DMS53 treated with DMSO at 0.1 percent for 48 hours (cell line): ENCODE data around the gene DERA.
"Not testable (repeated sequence)": the region's sequence is repeated elsewhere in the genome, so short reads cannot be mapped to it uniquely, and the experiment has no call there.

Experiments used
- DNase-seq: peaks from one replicate; lab custom pipeline; 2025; ENCODE audit not compliant: unreplicated experiment; lab: John Stamatoyannopoulos, UW

DERA gene

DNA sequence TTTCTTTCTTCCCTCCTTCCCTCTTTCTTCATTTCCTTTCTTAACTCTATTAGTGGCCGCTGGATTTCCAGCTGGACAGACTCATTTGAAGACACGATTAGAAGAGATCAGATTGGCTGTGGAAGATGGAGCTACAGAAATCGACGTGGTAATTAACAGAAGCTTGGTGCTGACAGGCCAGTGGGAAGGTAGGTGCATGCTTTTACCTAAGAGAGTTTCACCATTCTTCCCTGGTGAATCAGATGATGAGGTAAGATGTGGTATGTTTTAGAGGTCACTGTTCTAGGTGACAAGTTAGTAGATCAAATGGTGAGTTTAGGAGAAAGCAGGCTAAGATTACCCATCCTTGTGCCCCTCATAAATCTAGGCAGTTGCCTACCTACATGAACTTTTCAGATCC, 51.6 kb downstream of the DERA start:
- no peak for DNase-seq

DNA sequence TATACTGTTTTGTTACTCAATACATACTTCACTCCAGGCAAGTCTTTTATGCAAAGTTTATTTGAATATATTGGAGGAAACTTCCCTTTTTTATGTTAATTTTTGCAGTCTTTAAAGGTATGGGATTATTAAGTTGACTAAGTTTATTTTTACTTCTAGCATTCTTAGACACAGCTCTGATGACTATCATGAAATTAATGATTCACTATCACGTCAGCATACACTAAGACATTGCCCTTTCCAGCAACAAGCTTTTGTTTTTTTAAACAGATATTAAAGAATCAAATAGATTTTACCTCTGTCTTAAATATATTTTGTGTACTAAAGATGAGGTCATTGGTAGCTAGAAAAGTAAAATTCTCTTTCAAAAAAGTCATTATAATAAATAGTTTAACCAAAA, 52.1 kb downstream of the DERA start:
- no peak for DNase-seq

DNA sequence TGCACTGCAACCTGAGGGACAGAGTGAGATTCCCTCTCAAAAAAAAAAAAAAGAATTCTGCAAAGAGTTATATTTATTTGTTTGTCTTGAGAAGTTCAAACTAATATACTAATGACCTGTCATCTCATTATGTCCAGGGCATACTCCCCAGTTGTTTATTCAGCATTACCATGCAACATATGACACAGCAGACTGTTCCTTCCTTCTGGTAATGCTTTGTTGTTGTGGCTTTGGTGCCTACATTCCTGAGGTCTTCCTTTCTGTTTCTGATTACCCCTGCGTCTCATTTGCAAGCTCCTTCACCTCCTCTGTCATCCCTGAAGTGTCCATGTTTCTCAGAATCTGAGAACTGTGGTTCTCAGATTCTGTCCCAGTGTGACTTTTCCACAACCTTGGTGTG, 55.3 kb downstream of the DERA start:
- no peak for DNase-seq

DNA sequence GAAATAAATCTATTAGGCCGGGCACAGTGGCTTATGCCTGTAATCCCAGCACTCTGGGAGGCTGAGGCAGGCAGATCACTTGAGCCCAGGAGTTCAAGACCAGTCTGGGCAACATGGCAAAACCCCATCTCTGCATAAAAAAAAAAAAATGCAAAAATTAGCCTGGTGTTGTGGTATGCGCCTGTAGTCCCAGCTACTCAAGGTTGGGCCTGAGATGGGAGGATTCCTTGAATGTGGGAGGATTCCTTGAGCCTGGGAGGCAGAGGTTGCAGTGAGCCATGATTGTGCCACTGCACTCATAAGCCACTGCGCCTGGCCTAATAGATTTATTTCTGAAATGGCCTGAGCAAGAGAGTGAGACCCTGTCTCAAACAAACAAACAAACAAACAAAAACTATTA, 55.9 kb downstream of the DERA start:
- DNase-seq: not testable (repeated sequence)

DNA sequence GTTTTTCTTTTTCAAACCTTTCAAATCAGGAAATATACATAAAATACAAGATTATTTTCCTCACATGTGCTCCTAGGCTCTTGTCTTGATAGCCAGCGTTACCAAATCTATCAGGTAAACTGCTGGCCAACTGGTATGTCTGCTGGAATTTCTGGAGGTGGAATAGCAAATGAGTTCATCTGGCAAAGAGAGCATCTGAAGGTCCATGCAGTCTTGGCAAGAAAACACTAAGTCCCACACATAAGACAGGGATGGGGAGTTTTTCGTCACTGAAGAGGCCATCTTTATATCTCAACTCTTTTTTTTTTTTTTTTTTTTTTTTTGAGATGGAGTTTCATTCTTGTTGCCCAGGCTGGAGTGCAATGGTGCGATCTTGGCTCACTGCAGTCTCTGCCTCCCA, 60.1 kb downstream of the DERA start:
- DNase-seq: no peak

DNA sequence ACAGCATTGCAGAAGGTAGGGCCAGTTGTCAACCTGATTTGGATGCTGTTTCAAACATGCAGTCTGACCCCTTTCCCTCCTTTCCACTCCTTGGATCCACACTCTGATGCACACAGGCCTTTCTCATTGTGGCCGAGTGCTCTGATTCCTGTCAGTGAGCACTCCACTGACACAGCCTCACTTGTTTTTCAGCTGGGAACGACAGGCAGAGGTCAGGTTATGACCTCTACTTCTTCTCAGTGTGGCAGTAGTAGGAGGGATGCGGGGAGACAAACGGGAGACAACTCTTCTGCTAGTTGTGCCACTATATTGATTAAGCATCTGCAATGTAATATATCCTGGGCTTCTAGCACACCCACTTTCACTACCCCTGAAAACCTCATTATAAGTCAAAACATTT, 61.8 kb downstream of the DERA start:
- DNase-seq: no peak

DNA sequence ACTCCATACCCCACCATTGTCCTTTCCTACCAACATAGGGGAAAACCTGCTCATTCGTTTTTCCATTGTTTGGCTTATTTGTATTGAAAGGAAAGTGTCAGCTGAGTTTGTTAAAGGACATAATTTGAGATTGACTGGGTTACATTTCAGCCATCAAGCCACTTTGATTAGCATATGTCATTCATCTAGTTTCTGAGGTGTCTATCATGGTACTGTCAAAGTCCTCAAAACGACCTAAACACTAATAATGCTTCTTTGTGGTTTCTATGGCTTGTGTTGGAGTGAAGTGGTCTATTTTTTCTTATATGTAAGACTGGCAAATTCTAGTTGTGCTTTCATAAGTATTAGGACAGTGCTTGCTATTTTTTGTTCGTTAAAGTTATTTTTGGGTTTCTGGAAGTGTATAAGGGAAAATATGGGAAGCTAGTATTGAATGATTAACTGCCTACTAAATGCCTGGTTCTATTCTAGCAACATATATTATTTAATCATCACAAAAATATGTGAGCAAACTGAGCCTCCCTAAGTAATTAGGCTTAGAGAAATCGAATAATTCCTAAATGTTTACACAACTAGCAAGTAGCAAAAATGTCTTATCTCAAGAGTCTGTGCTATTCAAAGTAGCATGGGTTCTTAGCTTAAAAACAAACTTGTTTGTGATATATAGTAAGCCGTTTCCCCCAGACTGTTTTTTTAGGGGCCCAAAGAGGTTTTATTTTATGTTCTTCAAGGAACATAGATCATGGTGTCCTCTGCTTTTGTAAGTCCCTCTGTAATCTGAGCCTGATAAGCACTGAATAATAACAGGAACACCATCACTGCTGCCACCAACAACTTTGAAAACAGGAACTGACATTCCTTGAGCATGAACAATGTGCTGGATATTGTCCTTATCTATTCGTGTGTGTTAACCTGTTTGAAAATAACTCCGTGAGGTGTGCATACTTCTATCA, 67.1 kb downstream of the DERA start:
- DNase-seq: no peak

DNA sequence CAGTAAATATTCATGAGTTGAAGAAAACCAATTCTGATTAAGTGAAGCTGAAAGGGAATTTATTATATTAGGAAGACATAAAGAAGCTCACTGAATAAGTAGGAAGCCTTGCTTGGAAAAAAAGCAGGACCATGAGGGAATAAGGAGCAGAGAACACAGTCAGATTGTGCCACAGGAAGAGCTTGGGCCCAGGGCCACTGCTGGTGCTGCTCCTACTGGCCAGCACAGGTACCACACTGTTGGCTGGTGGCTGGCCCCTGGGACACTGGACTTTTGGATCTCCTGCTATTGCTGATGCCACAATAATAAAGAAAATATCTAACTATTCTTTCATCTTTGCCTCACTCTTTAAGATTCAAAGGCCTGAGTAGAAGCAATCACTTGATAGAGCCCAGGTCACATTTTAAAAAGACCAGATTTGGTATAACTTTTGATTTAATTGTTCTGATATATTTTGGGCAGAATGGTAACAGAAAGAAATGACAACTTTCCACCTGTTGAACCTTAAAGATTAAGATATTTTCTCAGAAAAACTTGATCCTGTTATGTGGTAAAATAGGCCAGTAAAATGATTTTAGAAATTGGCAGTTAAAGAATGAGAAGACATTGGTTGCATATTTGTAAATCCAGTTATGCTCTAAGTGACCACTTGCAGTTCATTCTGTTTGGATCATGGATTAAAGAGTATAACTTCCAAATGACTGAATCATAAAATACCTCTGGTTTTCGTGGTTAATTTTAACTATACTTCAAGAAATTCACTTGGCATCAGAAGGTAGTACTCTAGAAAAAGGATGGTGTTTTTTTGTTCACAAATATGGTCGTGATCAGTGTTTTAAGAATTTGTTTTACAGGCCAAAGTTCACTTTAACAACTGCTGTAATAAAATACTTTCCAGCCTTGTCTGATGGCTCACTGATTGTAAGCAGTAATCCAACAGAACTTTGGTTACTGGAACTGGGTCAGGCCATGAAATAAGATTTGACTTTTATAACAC, 68.3 kb downstream of the DERA start:
- DNase-seq: peak; percentile 30

DNA sequence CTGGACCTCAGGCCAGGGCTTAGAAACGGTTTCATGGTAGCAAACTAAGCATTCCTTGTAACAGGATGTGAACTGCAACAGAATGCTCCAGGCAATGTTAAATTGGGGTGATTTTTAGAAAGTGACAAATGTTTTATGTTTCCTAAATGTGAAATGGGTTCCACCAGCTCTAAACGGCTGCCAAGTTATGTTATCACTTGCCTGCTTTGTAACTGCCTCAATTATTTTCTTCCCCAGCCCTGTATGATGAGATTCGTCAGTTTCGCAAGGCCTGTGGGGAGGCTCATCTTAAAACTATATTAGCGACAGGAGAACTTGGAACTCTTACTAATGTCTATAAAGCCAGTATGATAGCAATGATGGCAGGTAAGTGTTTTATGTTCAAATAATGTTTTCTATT, 70.9 kb downstream of the DERA start:
- no peak for DNase-seq

DNA sequence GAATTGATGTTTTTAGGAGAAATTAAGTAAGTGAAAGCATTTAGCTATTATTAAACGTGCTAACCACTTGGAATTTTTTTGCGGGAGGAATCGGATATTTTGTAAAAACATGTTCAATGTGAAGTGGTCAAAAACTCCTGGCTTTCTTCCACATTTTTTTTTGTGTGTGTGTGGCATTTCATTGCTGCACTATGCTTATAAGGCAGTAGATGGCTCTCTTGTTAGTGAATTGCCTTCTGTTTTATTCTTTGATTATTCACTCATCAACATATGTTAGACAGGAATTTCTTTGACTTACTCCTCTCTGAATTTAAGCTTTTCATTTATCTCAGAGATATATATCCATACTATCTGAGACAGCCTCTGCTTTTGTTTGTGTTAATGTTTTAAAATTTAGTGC, 71.3 kb downstream of the DERA start:
- DNase-seq: peak; percentile 30

DNA sequence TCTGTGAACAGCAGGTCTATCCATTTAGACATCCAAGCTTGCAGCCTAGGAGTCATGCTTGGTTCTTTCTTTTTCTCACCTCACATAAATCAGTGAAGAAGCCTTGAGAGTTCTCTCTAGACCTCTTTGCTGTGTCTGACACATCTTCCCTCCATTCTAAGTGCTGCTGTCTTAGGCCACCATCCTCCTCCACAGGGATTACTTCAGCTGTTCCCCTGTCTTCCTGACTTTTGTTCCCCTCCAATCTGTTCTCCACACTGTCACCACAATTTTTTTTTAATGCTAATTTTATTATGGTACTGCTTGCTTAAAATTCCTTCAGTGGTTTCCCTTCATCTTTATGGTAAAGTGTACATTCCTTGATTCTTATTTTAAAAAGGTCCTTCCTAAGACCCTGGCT, 71.8 kb downstream of the DERA start:
- DNase-seq: no peak

DNA sequence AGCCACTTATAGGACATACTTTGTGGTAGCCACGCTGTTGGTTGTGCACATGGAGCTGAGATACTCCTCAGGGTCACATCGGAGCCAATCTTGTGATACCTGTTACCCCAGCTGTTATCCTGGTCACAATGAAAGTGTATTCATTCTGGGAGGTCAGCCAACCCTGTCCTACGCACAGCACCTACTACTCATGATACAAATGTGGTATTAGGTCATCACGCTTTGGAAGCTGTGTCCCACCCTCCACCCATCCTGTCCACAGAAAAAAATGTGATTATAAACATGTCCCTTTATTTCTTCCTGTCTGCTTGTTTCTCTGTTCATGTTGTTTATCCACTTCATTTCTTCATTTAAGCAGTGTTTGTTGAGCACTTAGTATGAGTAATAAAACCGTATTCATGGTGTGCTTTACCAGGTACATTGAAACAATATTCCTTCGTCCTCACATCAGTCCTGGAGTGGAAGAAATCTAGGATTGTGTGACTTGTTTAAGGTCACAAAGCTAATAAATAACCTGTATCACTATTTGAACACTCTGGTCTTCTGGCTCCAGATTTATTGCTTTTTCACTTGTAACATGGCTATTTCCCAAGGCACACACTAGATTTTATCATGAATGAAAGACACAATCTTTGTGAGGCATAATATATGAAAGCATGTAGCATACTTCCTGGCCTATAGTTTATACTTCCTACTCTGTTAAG, 73.1 kb downstream of the DERA start:
- DNase-seq: no peak

DNA sequence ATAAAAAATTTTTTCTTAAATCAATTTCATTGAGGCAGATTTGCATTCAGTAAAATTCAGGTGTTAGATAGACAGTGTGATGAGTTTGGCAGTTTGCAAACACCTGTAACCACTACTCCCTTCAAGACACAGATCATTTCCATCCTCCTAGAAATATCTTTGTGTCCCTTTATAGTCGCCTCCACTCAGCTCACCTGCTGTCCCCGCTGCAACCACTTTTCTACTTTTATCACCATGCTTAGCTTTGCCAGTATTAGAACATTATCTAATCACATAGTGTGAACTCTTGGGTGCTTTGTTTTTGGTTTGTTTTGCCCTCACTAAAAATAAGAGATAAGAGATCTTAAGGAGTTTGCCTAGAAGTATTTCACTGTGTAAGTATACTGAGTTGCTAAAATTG, 73.8 kb downstream of the DERA start:
- DNase-seq: no peak

DNA sequence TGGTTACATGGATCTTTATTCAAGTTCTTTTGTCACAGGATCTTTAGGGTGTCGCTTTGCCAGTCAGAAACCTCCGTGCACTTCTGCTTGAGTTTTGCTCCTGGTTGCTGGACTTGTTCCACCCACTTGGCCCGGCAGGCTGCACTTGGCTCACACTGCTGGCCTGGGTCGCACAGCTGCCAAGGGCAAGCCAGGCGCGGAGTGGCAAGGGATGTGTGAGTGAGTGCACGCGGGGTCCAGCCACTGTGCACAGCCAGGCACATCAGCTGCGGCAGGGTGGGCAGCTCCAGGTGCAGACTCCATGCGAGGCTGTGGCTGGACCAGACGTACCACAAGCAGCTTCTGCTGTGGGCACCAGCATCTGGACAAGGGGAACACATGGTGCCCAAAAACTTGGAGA, 76.6 kb downstream of the DERA start:
- no peak for DNase-seq

DNA sequence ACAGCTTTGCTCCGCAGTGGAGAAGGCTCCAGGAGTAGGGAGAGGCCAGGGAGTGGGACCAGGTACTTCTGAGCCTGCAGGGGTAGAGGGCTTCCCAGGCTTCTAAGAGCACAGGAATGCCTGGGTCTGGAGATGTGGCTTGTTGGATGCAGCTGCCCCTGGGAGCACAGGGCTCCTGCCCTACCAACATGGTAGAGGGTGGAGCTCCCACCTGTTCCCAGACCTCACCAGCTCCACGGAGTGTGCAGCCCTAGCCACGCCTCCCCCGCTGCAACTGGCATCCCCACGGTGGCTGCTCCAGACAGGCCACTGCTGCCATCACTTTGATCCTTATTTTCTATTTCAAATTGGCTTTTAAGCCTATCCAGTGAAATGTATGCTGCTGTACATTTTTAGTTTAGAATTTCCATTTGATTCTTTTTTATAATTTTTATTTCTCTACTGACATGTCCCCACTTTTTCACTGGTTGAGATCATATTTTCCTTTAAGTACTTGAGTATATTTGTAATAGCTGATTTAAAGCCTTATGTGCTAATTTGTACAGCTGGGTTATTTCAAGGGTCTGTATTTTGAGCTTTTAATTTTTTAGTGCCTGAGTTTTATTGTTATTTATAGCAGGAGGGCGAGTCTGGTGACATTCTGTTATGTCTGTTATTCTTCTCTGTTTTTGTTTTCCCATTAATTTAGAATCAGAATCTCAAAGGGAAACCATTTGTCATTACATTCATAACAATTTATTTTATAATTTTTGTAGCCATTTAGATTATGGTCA, 78.0 kb downstream of the DERA start:
- no peak for DNase-seq

DNA sequence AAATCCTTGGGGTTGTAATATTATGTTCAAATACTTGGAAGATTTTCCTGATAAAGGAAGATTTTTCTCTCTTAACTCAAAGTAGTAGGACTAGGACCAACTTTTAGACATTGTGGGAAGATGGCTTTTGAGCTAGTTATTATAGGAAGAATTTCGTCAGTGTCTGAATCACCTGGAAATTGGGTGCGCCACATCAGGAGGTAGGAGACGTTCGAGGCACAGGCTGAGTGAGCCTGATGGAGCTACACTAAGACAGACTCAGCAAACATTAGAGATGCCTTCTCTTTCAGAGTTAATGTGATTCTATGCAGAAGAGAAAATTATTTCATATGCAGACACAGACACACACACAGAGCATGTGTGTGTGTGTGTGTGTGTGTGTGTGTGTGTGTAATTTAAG, 84.7 kb downstream of the DERA start:
- DNase-seq: no peak

DNA sequence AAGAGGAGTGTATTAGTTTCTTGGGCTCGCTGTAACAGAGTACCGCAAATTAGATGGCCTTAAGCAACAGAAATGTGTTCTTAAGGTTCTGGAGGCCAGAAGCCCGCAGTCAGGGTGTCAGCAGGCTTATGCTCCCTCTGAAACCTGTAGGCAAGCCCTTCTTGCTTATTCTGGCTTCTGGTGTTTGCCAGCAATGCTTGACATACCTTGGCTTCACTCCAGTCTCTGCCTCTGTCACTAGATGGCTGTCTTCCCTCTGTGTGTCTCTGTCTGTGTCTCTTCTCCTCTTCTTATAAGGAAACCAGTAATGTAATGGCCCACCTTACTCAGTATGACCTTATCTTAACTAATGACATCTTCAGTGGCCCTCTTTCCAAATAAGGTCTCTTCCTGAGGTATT, 85.1 kb downstream of the DERA start:
- peak; percentile 18 for DNase-seq

DNA sequence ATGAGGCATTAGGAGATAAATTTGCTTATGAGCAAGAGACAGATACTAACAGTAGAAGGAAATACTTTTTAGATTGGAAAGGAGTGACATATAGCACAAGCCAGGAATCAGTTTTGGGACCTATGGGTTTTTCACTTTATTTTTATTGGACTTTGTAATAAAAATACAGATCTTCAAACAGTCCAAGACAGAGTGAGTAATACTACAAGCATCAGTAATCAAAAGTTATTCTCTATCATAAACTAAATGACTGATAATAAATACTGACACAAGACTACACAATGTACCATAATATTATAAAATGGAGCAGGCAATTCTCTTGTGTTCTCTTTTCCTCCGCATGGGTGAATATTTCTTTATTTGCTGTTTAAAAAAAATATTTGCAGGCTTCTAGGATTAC, 85.8 kb downstream of the DERA start:
- no peak for DNase-seq

DNA sequence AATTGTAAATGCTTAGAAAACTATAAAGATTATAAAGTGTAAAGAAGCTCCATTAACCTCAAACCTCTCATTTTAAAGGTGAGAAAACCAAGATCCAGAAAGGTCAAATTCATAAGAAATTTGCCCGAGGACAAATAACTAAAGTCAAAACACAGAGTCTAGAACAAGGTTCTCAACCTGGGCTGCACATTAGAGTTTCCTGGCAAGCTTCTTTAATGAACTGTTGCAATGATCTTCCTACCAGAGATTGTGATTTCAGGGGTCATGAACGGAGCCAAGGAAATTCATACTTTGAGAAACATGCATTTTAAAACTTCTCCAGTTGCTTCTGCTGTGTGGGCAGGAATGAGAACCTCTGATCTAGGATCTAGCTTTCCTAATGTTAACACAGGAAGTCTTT, 86.8 kb downstream of the DERA start:
- DNase-seq: no peak

DNA sequence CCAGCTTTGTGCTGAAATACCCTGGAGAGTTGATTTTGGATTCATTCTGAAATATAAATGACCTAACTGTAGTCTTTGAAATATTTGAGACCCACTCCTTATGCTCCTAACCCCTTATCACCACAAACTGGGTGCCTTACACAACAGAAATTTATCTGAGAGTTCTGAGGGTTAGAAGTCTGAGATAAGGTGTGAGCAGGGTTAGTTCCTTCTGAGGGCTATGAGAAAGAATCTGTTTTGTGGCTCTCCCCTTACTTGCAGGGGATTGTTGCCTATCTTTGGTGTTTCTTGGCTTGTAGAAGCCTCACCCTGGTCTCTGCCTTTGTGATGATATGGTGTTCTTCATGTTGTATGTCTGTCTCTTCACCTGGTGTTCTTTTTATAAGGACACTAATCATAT, 91.7 kb downstream of the DERA start:
- DNase-seq: no peak

DNA sequence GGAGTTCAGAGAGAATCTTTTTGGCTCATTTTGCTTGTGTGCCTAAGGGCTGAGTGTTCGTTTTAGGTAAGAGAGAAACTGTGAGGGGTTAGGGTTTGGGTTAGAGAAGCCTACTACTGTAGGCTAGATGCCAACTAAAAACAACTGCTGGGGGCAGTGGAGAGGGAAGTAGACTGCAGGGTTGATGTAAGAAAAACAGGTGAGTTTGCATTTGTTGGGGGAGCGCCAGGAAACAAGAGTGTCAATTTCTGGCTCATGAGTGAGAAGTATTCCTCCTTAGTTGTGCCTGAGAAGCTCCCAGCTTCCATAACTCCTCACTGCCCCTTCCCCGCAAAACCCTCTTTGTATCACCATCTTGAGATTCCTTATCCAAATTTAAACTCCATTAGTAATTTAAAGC, 92.3 kb downstream of the DERA start:
- DNase-seq: no peak
